AG04450 (cell line): ENCODE measurements around the gene SCN9A. TPM values are rescaled to one million over a fixed set of nuclear protein-coding genes. Genes with fewer than 3 reads are reported as not detected.

Experiments used
- CTCF ChIA-PET: fragments of 300-600, 350-600 bp; formaldehyde crosslinking; extraction: SDS; loops from one replicate; lab custom pipeline; 2022; ENCODE audit warnings: antibody characterized with exemption, inconsistent platforms; lab: Charles Lee
- POLR2A ChIA-PET: fragments of 350-600 bp; formaldehyde crosslinking; extraction: SDS; loops from one replicate; lab custom pipeline; 2021; ENCODE audit warnings: antibody characterized with exemption, inconsistent platforms; lab: Yijun Ruan, JAX
- DNase-seq: peaks from one replicate; pipeline ENCODE4 v3.0.0-alpha.2; 2011; ENCODE audit warnings: low read depth, low spot score
- H3K27ac ChIP-seq: one replicate; pipeline ENCODE4 v1.5.1; 2012; ENCODE audit warnings: low read depth, low read length, control low read depth
- H3K27me3 ChIP-seq: one replicate; pipeline ENCODE4 v1.6.0; 2012; ENCODE audit warnings: low read length; ENCODE audit not compliant: control insufficient read depth, insufficient read depth
- H3K4me3 ChIP-seq: 2 replicates; pipeline ENCODE4 v1.5.1; 2011; ENCODE audit warnings: mild to moderate bottlenecking, low read depth, low read length, control low read depth
- H3K9me3 ChIP-seq: 2 replicates; pipeline ENCODE4 v1.5.1; 2012; ENCODE audit warnings: low read length; ENCODE audit not compliant: control insufficient read depth, insufficient read depth
- CTCF ChIP-seq: IDR thresholded peaks from 2 replicates; pipeline ENCODE4 v1.5.1; 2011; ENCODE audit warnings: low read depth, low read length, control low read depth, inconsistent platforms
- polyA plus RNA-seq: library from polyadenylated mRNA; depleted of rRNA; stranded (reverse); fragments of >200 nt; gene quantifications from 2 replicates; pipeline ENCODE4 v1.2.3, GENCODE V29; 2011

The SCN9A gene
- polyA plus RNA-seq, 1 experiment: 56.8 TPM

DNA sequence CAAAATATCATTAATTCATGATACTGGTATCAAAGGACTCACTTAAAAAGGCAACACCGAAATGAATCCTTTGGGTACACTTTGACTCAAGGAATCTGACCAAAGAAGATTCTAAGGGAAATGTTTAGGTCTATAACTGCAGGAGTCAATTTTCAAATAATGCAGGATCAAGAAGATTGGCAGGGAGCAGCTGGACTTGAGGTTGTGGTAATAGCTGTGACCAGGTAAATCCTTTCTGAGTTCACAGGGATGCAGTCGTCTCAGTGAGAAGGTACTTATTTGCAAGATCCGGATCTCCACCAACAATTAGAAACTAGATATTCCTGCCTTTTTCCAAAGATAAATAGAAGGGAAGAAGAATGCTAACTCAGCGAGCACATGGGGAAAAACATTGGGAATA is 96.9 kb downstream of the SCN9A start:
- H3K27ac ChIP-seq: no peak overlapping the region
- DNase-seq: no peak
- POLR2A ChIA-PET: no interaction called here
- no peaks in the 10 kb centered on the region for H3K27me3 ChIP-seq
- TF ChIP-seq CTCF: no peak
- no peak overlapping the region for H3K4me3 ChIP-seq
- CTCF ChIA-PET: no interaction called here
- H3K9me3 ChIP-seq: no peaks in the 10 kb centered on the region

DNA sequence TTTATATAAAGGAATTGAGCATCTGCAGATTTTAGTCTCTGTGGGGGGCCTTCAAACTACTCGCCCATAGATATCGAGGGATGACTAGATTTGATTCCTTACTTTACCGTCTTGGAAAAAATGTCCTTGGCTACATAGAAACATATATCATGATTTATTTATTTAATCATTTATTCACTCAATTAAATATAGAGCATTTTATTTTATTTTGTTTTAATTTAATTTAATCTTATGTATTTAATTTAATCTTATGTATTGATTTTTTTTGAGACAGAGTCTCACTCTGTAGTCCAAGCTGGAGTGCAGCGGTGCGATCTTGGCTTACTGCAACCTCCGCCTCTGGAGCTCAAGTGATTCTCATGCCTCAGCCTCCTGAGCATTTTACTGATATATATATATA is 105.4 kb downstream of the SCN9A start:
- CTCF ChIA-PET: interaction anchor here (1.3 kb wide), 1 partner anchor 115 kb away, joined by 3 read pairs; no protein-coding TSS in a partner anchor

DNA sequence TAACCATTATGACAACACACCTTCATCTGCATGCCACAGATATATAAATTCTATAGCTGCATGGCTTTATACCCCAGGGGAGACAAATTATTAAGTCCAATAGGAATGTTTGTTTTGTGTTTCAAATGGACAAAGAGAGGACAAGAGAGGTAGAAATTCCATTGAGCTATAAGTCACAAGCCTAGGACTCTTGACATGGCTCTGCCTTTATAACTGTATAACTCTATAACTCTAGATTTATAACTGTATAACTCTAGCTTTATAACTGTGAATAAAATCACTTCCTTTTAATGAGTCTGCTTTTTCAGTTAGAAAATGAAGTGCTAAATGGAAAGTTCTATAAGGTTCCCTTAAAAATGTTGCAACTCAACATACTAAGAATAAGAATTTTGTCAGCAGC is 106.4 kb downstream of the SCN9A start:
- no peak for TF ChIP-seq CTCF
- Histone ChIP-seq H3K4me3 (no peak overlapping the region), H3K27me3 (no peaks in the 10 kb centered on the region), H3K27ac (no peak overlapping the region), H3K9me3 (no peaks in the 10 kb centered on the region)
- ChIA-PET CTCF (interaction anchor here (0.8 to 1.3 kb wide), 2 partner anchors 116 to 316 kb away, joined by 3 read pairs; partner anchors contain the start of gene TTC21B), POLR2A (no interaction called here)
- DNase-seq: no peak

More for the DNA sequence above, 105.4 kb downstream of the SCN9A start:
- DNase-seq: no peak
- H3K4me3 ChIP-seq: no peak overlapping the region
- TF ChIP-seq CTCF: no peak
- POLR2A ChIA-PET: no interaction called here
- H3K27me3 ChIP-seq: no peaks in the 10 kb centered on the region
- H3K27ac ChIP-seq: no peak overlapping the region
- H3K9me3 ChIP-seq: no peaks in the 10 kb centered on the region

DNA sequence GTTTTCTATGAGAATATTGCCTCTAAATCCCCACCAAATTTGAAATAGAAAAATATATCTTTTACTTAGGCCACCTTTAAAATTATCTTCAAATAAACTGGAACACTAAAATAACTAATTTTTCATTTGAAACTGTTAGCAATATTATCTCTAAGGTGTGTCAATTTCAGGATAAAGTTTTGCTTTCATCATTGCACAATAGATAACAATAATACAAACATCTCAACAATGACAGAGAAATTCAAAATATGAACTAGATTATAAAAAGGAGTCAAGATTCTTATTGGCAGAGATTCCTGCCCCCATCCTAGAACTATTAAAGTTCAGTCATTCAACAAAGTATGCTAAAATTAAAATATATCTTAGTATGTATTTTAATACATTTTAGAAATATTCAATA is 117.9 kb downstream of the SCN9A start:
- no peak overlapping the region for H3K27ac ChIP-seq
- ChIA-PET CTCF (no interaction called here), POLR2A (no interaction called here)
- no peak for TF ChIP-seq CTCF
- no peak for DNase-seq
- H3K27me3 ChIP-seq: no peaks in the 10 kb centered on the region
- no peaks in the 10 kb centered on the region for H3K9me3 ChIP-seq
- no peak overlapping the region for H3K4me3 ChIP-seq

DNA sequence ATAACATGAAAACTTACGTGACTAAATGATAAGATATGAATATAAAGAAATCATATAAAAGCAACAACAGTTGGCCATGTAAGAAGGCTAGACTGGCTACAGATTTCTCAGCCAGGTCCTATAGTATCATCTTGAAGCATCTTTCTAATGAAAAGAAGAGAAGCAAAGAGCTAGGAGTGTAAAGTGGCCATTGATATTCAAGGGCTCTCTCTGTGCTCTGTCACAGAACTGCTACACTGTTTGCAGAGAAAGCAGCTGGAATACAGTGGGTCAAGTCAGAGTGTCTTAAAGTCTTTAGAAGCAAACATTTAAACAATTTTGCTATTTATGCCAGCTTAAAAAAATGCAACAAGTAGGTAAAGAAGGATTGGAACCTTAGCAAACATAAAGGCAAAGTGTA is 118.8 kb downstream of the SCN9A start:
- CTCF ChIA-PET: interaction anchor here (0.5 kb wide), 1 partner anchor 103 kb away, joined by 3 read pairs; no protein-coding TSS in a partner anchor
- Histone ChIP-seq H3K4me3 (no peak overlapping the region), H3K27ac (no peak overlapping the region), H3K27me3 (no peaks in the 10 kb centered on the region), H3K9me3 (no peaks in the 10 kb centered on the region)
- no peak for DNase-seq
- TF ChIP-seq CTCF: no peak
- POLR2A ChIA-PET: no interaction called here
